ENCODE measurements around the gene ZNF226.
"Not testable (repeated sequence)": the region's sequence is repeated elsewhere in the genome, so short reads cannot be mapped to it uniquely, and the experiment has no call there.

ZNF226 gene

DNA sequence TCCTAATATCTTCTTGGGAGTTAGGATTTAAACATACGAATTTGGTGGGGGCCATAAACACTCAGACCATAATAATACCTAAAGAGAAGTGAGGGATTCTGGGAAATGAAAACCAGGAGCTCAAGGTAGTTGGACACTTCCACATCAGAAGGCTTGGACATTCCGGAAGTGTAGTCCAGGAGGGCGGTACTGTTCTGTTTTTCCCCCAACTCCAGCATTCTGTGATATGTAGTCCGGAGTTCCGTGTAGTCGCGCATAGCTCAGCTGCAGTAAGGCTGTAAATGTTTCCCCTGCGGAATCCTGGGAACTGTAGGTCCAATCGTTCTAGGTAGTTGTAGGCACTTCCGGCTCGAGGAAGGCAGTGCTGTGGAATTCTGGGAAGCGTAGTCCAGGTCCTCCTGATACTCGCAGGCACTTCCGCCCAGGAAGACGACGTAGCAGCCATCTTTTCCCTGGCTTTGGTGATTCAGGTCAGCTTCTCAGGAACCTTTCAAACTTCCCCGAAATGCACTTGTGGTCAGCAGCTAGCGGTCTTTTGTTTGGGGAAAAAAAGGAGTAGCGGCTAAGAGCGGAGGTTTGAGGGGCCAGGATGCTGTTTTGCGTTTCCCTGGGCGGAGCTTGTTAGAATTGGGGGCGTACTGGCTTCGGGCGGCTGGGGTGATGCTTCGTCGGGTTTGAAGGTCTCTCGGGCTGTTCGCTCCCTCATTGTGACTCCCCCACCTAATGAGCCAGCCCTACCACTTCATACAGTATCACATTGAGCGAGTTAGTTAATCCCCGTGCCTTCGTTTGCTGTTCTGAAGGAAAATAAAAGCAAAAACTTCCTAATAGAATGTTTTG lies at the start of gene ZNF226:
TSS of gene ZNF226 (plus strand) at position 428 of the 840 bp plus-strand sequence. CDS start 4,981 bp downstream, outside the sequence.
- DNase-seq = peak; percentile 91

DNA sequence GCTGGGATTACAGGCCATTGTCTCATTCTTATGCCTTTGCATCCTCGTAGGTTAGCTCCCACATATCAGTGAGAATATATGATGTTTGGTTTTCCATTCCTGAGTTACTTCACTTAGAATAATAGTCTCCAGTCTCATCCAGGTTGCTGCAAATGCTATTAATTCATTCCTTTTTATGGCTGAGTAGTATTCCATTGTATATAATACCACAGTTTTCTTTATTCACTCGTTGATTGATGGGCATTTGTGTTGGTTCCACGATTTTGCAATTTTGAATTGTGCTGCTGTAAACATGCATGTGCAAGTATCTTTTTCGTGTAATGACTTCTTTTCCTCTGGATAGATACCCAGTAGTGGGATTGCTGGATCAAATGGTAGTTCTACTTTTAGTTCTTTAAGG lies 43.7 kb upstream of the ZNF226 start:
- DNase-seq = not testable (repeated sequence)

DNA sequence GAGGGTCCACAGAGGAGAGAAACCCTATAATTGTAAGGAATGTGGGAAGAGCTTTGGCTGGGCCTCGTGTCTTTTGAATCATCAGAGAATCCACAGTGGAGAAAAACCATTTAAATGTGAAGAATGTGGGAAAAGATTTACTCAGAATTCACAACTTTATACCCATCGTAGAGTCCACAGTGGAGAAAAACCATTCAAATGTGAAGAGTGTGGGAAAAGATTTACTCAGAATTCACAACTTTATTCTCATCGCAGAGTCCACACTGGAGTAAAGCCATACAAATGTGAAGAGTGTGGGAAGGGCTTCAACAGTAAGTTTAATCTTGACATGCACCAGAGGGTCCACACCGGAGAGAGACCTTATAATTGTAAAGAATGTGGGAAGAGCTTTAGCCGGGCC lies 32.9 kb upstream of the ZNF226 start:
- DNase-seq = no peak

DNA sequence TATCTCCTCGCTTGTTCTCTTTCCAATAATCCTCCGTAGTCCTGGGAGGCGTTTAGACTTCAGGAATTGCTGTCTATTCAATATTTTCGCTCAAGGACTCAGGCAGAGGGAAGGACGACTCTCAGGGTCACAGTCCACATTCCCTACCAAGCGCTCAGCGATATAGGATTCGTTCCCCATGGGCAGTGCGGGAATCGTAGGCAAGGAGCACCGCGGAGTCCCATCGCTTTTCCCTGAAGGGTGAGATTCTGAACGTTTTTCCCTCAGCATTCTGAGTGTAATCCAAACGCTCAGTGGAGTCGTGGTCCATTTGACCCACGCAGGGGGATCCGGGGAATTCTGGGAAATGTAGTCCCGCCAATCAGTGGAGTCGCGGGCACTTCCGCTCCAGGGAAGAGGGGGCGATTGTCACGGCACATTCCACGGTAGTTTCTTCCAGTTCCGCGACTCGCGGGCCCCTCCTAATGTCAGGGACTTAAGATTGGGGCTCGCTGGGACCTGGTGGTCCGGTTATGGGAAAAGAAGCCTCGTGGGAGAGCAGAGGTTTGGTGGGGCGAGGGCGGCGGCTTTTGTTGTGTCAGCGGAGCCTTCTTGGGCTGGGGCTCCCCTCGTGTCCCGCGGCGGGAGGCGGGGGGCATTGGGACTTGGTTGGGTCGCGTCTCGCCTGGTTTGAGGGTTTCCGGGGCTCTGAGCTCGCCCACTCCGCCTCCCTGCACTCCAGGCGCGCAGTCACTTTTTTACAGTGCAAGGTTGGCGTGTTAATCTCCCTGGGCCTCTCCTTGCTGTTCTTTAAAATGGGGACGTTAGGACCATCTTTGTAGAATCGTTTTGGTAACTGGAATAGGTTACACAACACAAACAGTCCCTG lies 23.5 kb upstream of the ZNF226 start, which contains the start of gene ZNF234:
TSS of gene ZNF234 (plus strand) at position 364 of the 868 bp plus-strand sequence. CDS start 3,079 bp downstream, outside the sequence.
- DNase-seq = peak; percentile 46

DNA sequence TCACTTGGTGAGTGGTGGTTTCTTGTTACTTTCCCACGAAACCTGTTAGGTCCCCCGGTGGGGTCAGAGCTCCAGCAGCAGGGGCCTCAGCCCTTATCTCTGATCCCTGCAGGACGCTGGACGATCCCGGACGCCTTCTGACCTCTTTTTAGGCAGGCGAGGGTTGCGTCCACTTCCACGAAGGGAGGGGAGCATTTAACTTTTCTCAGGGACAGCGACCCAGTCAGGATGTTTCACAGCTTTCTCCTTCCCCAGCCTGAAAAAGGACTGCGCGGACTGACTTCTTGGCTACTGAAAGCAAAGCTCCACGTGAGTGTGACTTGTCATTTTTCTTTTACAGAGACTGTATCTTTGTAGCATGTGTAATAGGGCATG lies 22.9 kb upstream of the ZNF226 start:
- no peak for DNase-seq

DNA sequence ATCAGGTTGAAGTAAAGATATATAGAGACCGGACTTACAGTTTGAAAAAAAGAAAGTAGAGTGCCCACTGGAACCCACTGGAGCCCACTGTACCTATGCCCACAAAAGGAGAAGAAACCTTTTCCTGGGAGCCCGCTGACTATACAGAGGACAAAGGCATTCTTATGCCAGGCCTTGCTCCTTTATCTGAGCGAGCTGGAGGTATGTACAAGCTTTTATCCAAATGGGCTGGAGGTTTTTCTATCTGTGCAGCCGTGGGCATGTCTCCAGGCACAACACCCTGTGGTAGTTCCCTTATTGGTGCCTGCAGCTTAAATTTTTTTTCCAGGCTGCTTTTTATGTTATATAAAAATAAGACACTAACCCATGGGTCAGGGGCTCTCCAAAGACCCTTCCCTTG lies 15.1 kb upstream of the ZNF226 start:
- DNase-seq = no peak

DNA sequence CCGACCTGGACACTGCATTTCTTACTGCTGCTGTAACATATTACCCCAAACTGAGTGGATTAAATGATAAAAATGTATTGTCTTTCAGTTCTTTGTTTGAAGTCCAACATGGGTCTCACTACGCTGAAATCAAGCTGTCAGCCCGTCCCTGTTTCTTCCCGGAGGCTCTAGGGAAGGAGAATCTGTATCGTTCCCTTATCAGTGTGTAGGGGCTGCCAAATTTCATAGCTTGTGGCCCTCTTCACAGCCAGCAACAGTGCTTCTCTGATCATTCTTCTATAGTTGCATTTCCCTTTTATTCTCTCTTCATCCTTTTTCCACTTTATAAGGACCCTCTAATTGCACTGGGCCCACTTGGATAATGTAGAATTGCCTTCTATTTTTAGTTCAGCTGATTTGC lies 13.4 kb upstream of the ZNF226 start:
- DNase-seq = no peak

DNA sequence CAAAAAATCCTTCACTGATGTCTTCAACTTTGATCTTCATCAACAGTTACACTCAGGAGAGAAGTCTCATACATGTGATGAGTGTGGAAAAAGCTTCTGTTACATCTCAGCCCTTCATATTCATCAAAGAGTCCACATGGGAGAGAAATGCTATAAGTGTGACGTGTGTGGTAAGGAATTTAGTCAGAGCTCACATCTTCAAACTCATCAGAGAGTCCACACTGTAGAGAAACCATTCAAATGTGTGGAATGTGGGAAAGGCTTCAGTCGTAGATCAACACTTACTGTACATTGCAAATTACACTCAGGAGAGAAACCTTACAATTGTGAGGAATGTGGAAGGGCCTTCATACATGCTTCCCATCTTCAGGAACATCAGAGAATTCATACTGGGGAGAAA lies 8.4 kb upstream of the ZNF226 start:
- no peak for DNase-seq

DNA sequence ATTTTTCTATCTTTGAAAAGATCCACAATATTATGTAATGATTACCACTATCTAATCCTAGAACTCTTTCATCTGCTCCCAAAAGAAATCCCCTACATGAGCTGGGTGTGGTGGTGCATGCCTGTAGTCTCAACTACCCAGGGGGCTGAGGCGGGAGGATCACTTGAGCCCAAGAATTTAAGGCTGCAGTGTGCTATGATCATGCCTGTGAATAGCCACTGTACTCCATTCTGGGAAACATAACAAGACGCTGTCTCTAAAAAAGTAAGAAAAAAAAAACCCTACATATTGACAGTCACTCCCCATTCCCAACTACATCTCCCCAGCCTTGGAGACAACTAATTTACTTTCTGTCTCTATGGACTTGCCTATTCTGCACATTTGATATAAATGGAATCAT lies 1.1 kb upstream of the ZNF226 start:
- DNase-seq = no peak

DNA sequence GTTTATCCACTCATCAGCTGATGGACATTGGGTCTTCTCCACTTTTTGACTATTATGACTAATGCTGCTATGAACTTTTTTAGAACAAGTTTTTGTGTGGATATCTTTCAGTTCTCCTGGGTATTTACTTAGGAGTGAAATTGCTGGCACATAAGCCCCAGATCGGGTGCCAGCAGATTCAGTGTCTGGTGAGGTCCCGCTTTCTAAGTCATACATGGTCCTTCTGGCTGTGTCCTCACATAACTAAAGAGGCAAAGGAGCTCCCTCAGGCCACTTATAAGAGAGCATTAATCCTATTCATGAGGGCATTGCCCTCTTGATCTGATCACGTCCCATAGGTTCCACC lies 600 bp upstream of the ZNF226 start:
- DNase-seq = no peak

DNA sequence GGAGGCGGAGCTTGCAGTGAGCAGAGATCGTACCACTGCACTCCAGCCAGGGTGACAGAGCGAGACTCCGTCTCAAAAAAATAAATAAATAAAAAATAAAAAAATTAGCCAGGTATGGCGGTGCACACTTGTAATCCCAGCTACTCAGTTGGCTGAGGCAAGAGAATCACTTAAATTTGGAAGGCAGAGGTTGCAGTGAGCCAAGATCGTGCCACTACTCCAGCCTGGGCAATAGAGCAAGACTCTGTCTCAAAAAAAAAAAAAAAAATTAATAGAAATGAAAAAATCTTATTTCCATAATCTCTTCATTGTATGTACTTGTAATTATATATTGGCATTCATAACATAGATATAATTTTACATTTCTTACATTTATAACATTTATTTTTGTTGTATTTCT lies 5.8 kb downstream of the ZNF226 start:
- not testable (repeated sequence) for DNase-seq

DNA sequence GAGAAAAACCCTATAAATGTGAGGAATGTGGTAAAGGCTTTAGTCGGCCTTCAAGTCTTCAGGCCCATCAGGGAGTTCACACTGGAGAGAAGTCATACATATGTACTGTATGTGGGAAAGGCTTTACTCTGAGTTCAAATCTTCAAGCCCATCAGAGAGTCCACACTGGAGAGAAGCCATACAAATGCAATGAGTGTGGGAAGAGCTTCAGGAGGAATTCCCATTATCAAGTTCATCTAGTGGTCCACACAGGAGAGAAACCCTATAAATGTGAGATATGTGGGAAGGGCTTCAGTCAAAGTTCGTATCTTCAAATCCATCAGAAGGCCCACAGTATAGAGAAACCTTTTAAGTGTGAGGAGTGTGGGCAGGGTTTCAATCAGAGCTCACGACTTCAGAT lies 11.7 kb downstream of the ZNF226 start:
- DNase-seq = no peak

DNA sequence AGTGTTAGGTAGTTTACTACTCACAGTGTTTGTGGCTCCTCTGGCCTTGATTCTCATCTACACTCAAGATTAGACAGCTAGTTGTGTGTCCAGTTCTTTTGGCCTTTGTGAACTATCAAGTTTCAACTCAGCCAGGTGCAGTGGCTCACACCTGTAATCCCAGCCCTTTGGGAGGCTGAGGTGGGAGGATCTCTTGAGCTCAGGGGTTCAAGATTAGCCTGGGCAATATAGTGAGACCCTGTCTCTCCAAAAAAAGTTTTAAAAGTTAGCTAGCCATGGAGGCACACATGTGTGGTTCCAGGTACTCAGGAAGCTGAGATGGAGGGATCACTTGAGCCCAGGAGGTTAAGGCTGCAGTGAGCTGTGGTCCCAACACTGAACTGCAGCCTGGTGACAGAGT lies 16.1 kb downstream of the ZNF226 start:
- no peak for DNase-seq

DNA sequence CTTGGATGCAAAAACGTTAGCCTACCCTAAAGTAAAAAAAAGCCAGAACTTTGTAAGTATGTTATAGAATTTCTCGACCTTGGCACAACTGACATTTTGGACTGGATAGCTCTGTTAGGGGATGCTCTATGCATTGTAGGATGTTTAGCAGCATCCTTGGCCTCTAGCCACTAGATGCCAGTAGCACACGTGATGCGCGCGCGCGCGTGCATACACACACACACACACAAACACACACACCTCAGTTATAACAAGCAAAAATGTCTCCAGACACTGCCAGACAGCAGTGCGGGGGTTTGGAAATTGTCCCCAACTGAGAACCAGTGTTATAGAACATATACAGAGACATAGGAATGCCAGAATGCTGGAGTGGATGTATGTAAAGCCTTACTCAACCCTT lies 17.2 kb downstream of the ZNF226 start:
- no peak for DNase-seq

DNA sequence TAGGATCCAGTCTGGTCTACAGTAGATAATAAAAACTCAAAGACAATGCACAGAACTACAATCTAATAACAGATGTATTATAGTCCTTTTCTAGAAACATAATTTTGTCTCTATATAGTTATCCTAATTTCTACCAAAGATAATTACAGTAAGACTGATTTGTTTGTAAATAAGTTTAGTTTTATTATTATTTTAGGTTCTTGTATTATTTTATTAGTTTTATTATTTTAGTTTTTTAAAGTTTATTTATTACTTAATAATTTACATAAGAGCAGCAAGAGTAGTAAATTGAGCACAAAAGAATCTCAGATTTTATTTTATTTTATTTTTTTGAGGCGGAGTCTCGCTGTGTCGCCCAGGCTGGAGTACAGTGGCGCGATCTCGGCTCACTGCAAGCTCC lies 25.1 kb downstream of the ZNF226 start:
- no peak for DNase-seq

DNA sequence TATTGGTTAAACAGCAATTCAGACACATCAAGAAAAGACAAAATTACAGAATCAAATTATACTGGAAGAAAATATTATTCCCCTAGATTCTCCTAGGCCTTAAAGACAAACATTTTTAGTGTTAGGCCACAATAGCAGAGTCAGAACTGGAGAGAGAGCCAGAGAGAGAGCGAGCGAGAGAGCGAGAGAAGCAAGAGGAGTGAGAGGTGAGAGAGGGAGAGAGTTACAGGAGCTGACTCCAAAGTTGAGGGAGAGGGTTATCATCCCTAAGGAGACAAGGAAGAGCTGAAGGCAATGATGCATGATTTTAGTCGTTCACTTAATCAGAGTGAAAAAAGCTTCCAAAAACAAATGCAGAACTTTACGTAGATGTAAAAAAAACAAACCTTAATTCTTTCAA lies 27.2 kb downstream of the ZNF226 start:
- DNase-seq = no peak

DNA sequence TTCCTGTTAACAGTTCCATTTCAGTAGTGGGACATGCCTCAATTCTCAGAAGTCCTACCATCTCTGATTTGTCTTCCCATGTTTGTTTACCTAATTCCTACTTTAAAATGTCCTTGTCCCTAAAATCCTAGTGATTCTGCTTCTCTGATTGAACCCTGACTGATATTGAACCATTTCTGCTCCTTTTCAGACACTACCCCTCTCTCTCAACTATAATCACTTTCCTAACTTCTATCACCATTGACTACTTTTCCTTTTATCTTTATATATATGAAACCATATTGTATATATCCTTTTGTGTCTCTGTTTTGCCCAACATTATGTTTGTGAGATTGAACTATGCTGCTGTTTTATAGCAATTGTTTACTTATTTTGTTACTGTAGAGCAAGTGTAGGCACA lies 31.9 kb downstream of the ZNF226 start:
- no peak for DNase-seq

DNA sequence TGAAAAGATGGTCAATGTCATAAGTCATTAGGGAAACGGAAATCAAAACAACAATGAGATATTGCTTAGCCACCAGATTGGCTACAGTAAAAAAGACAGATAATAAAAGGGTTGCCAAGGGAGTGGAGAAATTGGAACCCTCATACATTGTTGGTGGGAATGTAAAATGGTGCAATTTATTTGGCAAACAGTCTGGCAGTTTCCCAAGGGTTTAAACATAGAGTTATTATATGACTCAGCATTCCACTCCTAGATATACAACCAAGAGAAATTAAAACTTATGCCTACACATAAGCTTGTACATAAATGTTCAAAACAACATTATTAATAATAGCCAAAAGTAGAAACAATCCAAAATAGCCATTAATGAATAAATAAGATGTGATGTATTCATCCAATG lies 37.6 kb downstream of the ZNF226 start:
- no peak for DNase-seq

DNA sequence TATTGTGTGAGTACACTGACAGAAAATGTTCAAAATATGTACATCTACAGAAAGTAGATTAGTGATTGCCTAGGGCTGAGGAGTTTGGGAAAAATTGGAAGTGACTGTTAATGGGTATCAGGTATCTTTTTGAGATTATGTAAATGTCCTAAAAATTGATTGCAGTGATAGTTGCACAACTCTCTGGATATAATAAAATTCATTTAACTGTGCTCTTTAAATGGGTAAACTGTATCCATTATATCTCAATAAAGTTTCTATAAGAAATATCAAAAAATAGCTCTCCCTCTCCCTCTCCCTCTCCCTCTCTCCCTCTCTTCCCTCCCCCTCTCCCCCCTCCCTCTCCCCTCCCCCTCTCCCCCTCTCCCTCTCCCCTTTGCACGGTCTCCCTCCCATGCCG lies 38.1 kb downstream of the ZNF226 start:
- DNase-seq = no peak

DNA sequence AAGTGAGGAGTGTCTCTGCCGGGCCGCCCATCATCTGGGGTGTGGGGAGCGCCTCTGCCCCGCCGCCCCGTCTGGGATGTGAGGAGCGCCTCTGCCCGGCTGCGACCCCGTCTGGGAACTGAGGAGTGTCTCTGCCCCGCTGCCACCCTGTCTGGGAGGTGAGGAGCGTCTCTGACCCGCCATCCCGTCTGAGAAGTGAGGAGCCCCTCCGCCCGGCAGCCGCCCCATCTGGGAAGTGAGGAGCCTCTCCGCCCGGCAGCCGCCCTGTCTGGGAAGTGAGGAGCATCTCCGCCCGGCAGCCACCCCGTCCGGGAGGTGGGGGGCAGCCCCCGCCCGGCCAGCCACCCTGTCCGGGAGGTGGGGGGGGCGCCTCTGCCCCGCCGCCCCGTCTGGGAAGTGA lies 39.0 kb downstream of the ZNF226 start:
- not testable (repeated sequence) for DNase-seq

DNA sequence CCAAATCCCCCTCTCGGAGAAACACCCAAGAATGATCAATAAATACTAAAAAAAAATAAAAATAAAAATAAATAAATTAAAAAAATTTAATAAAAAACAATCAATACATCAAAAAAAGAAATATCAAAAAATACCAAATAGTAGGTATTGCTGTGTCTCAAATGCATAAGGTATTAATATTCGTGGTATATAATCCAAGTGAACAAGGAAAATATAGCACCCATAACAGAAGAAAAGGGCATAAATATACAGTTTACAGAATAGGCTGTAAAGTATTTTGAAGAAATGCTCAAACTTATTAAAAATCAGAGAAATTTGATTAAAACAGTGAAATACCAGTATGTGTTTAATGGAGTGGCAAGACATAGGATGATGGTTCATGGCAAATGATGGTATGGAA lies 39.9 kb downstream of the ZNF226 start:
- DNase-seq = no peak

DNA sequence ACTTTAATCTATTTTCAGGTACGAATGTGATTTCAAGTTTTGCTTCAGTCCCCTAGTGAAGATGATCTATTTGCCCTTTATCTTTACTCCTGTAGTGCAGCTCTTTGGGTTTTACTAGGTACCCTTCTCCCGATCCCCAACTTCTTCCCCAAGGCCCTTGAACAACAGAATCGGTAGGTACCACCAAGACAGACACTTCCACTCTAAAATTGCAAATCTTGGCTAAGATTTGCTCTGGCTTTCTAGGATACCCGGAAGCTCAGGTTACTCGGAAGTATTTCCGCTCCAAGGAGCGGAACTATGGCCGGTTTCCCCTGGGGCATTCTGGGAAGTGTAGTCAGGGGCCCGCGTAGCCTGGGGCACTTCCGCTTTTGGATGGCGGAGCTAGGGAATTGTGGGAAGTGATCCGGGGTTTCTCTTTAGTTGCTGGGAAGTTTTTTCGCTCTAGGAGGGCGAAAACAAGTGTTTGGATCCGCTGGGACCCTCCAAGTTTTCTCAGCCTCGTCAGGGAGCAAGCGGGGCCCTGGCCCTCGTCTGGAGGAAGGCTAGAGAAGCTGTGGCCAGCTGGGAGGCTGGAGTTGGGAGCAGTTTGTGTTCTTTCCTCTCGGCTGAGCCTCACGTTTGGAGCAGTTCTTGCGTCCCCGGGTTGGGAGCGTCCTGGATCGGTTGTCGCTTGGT lies 42.4 kb downstream of the ZNF226 start:
- DNase-seq = peak; percentile 70

DNA sequence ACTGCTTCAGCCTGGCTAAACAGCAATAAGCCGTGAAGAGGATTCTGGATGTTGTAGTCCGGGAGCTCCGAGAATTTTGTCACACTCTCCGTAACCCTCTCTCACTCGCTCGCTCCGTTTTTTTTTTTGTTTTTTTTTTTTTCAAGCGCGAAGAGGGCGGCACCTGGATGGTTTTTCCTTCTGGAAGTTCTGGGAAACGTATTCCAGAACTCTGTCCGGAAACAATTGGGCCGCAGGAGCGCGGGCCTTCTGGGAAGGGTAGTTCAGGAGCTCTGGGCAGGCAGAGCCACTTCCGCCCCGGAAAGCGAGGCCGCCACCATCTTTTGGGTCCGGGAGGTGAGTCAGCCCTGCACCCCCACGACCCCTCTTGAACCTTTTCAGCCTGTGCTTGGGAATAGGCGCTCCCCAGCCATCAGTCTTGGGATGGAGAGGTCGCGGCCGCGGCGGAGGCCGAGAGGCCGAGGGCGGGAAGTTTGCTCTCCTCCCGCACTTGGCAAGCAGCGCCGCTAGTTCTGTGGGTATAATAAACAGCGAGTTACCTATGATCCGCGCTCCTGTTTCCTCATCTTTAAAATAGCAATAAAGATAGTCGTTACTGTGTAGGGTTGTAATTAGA lies 47.5 kb downstream of the ZNF226 start, which contains the start of gene ZNF227:
TSS of gene ZNF227 (plus strand) at position 283 of the 616 bp plus-strand sequence. CDS start 5,261 bp downstream, outside the sequence.
- peak; percentile 79 for DNase-seq

Data from NCI-H1092 (cell line).